Testis (tissue), 2 donors: ENCODE measurements around the gene HFM1.

ENCODE experiments used
- CTCF ChIP-seq, 3 experiments: fragments of 450-650 bp in 2 of 3; fragments of 200-600 bp in 1 of 3; sonication (generic) in 1 of 3; IDR thresholded peaks; one replicate each; pipeline ENCODE4 v1.5.1; 2016 to 2019; ENCODE audit warnings: antibody characterized with exemption in 3 of 3, mild to moderate bottlenecking in 2 of 3, moderate library complexity in 1 of 3
- POLR2A ChIP-seq: fragments of 450-650 bp; IDR thresholded peaks from one replicate; pipeline ENCODE4 v1.6.1; 2017; ENCODE audit warnings: antibody characterized with exemption, mild to moderate bottlenecking, moderate library complexity

GRCh38 chr1:91311672-91312071 is 93.0 kb downstream of the HFM1 start:
- TF ChIP-seq CTCF (IDR thresholded peaks at IDR 0.05) (no peak), POLR2A (no peak)
